Measurements from ENCODE around the gene DMD. TPM values are rescaled to one million over a fixed set of nuclear protein-coding genes. Genes with fewer than 3 reads are reported as not detected.
"Not testable (repeated sequence)": the region's sequence is repeated elsewhere in the genome, so short reads cannot be mapped to it uniquely, and the experiment has no call there.

DMD gene
- total and polyA plus RNA-seq, 12 donors, result 28.5 to 228 (median 168) TPM

- WGBS, 2 donors, result 3 to 16% methylated on average over 2 of the region's 2 CpGs
- no peaks in the 10 kb centered on the region for H3K36me3 ChIP-seq
- ATAC-seq (no peak), DNase-seq (no peak)
- H3K9me3 ChIP-seq, result no peaks in the 10 kb centered on the region
- H3K27me3 ChIP-seq, result no peaks in the 10 kb centered on the region
- no peak for TF ChIP-seq CTCF (IDR thresholded peaks at IDR 0.05)
- H3K4me1 ChIP-seq, result peaks cover 0 to 21% (median 0%) of the 10 kb centered on the region in 9 donors
- H3K4me3 ChIP-seq, result no peak overlapping the region
- intact Hi-C loops (cut with DNase I), result no loop called here
- H3K27ac ChIP-seq, result peak overlapping the region in 2 of 10 donors; percentile 8 to 35
Measured at GRCh38 chrX:32745323-32745722, 466.0 kb downstream of the DMD start.

DNA sequence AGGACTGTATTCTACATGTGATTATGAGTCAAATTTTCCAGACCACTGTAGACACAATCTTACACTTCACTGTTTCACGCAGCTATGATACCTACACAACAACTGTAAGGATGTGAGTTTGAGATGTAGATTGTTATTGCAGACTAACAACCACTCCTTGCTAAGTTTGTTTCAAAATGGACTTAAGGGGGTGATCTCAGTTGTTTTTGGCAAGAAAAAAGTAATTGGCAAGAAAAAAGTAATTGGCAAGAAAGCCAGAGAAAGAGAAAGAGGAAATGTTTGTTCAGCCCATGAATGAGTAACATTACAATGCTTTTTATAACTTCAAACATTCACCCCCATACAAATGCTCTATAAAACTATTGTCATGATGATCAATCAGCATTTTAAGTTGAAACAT is 466.4 kb downstream of the DMD start:
- ATAC-seq, result no peak
- no peaks in the 10 kb centered on the region for H3K36me3 ChIP-seq
- 54 to 58% methylated on average over 1 of the region's 1 CpG for WGBS, 2 donors
- intact Hi-C loops (cut with DNase I), result no loop called here
- H3K9me3 ChIP-seq, result no peaks in the 10 kb centered on the region
- H3K4me3 ChIP-seq, result no peak overlapping the region
- DNase-seq, result no peak
- peaks cover 0 to 21% (median 0%) of the 10 kb centered on the region in 9 donors for H3K4me1 ChIP-seq
- H3K27me3 ChIP-seq, result no peaks in the 10 kb centered on the region
- H3K27ac ChIP-seq, result peak overlapping the region in 2 of 10 donors; percentile 8 to 35
- TF ChIP-seq CTCF (IDR thresholded peaks at IDR 0.05), result no peak

DNA sequence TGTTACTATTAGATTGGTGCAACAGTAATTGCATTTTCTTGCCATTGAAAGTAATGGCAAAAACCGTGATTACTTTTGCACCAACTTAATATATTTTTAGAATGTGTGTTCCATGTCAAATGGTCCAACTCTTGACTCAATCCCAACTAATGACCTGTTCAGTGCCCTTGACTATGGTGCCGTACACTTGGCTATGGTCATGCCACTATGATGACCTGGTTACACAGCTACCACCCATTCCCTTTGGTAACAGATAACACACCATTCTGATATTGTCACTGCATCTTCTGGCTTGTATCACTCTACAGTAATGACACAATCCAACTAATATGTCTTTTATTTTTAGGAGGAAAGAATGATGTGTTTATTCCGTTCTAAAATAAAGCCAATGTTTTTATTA is 469.4 kb downstream of the DMD start:
- intact Hi-C loops (cut with DNase I), result no loop called here
- WGBS, 2 donors, result 54 to 62% methylated on average over 3 of the region's 3 CpGs
- DNase-seq (peak in 1 of 2 donors; percentile 8), ATAC-seq (peak in 6 of 8 donors; percentile 53 to 96 (median 89))
- Histone ChIP-seq H3K27me3 (no peaks in the 10 kb centered on the region), H3K36me3 (no peaks in the 10 kb centered on the region), H3K9me3 (no peaks in the 10 kb centered on the region), H3K27ac (peak overlapping the region in 5 of 10 donors; percentile 16 to 74 (median 64)), H3K4me1 (peaks cover 0 to 15% (median 0%) of the 10 kb centered on the region in 9 donors), H3K4me3 (no peak overlapping the region)
- no peak for TF ChIP-seq CTCF (IDR thresholded peaks at IDR 0.05)

DNA sequence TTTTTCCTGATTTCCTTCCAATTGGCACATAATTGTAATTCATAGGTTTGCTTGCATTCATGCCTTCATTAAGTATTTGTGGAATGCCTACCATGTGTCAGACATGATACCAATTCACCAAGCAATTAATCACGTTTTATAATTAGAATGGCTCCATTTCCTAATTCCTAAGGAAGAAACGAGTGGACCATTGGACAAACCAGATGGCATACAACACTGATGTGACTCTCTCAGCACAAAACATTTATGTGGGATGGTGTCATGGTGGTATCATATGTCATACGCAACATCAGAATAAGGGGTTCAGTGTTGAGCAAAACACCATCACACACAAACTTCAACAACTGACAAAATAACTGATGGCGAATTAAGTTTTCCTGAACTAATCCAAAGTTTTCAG is 502.8 kb downstream of the DMD start:
- intact Hi-C loops (cut with DNase I), result no loop called here
- no peak for DNase-seq
- no peaks in the 10 kb centered on the region for H3K36me3 ChIP-seq
- H3K27ac ChIP-seq, result no peak overlapping the region
- no peak for TF ChIP-seq CTCF (IDR thresholded peaks at IDR 0.05)
- H3K9me3 ChIP-seq, result no peaks in the 10 kb centered on the region
- no peaks in the 10 kb centered on the region for H3K27me3 ChIP-seq
- ATAC-seq, result no peak
- H3K4me1 ChIP-seq, result no peaks in the 10 kb centered on the region
- H3K4me3 ChIP-seq, result no peak overlapping the region
- 73 to 74% methylated on average over 4 of the region's 4 CpGs for WGBS, 2 donors

DNA sequence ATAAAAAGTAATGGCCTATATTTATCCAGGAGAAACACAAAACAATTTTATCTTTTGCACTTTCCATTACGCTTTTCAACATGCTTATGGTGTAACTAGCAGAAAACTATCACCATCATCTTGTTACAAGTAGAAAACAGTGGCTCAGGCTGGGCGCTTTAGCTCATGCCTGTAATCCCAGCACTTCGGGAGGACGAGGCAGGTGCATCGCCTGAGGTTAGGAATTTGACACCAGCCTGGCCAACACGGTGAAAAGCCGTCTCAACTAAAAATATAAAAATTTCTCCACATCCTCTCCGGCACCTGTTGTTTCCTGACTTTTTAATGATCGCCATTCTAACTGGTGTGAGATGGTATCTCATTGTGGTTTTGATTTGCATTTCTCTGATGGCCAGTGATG is 506.0 kb downstream of the DMD start:
- DNase-seq; H3K27ac ChIP-seq; intact Hi-C loops (cut with DNase I); H3K9me3 ChIP-seq; H3K36me3 ChIP-seq; H3K4me1 ChIP-seq; ATAC-seq; H3K4me3 ChIP-seq; H3K27me3 ChIP-seq: not testable (repeated sequence)
- WGBS, 2 donors, result 90 to 94% methylated on average over 9 of the region's 9 CpGs
